Amniotic stem cell (primary cell): ENCODE results near the gene AQP1.

ENCODE experiments used
- DNase-seq: peaks from one replicate; lab custom pipeline; 2025; lab: John Stamatoyannopoulos, UW

AQP1 gene

GRCh38 chr7:30936650-30937245 is 25.1 kb downstream of the AQP1 start:
- no peak for DNase-seq

- no peak for DNase-seq
Measured at GRCh38 chr7:30937416-30937815, 25.8 kb downstream of the AQP1 start.

- no peak for DNase-seq
Measured at GRCh38 chr7:30938435-30939316, 27.0 kb downstream of the AQP1 start.

- DNase-seq, result no peak
Measured at GRCh38 chr7:30941582-30942323, 30.1 kb downstream of the AQP1 start.

- no peak for DNase-seq
Measured at GRCh38 chr7:30950197-30950596, 38.5 kb downstream of the AQP1 start.

GRCh38 chr7:30954914-30955313 is 43.3 kb downstream of the AQP1 start:
- DNase-seq, result no peak

- DNase-seq, result no peak
Measured at GRCh38 chr7:30956704-30957103, 45.1 kb downstream of the AQP1 start.

GRCh38 chr7:30963842-30964241 is 52.2 kb downstream of the AQP1 start, which contains the start of gene GHRHR:
Gene GHRHR (plus strand): TSS chr7:30963953. CDS start chr7:30964069, 116 bp downstream.
- DNase-seq, result no peak

GRCh38 chr7:30965372-30965771 is 53.7 kb downstream of the AQP1 start:
- no peak for DNase-seq

- DNase-seq, result no peak
Measured at GRCh38 chr7:30965883-30966282, 54.2 kb downstream of the AQP1 start.

GRCh38 chr7:30968294-30968693 is 56.6 kb downstream of the AQP1 start:
- DNase-seq, result no peak

GRCh38 chr7:30968747-30969603 is 57.3 kb downstream of the AQP1 start:
- no peak for DNase-seq

GRCh38 chr7:30969604-30969970 is 57.9 kb downstream of the AQP1 start:
- DNase-seq, result no peak

- DNase-seq, result no peak
Measured at GRCh38 chr7:30970074-30970473, 58.4 kb downstream of the AQP1 start.

GRCh38 chr7:30970594-30971094 is 59.0 kb downstream of the AQP1 start:
- DNase-seq, result no peak

- no peak for DNase-seq
Measured at GRCh38 chr7:30971440-30971839, 59.8 kb downstream of the AQP1 start.

GRCh38 chr7:30971840-30972563 is 60.3 kb downstream of the AQP1 start:
- DNase-seq, result no peak

- no peak for DNase-seq
Measured at GRCh38 chr7:30973292-30973691, 61.6 kb downstream of the AQP1 start.

GRCh38 chr7:30973791-30974604 is 62.3 kb downstream of the AQP1 start:
- no peak for DNase-seq

GRCh38 chr7:30974605-30975255 is 63.1 kb downstream of the AQP1 start:
- DNase-seq, result no peak
